Measurements from ENCODE around the gene PITPNM3. TPM values are rescaled to one million over a fixed set of nuclear protein-coding genes. Genes with fewer than 3 reads are reported as not detected.

PITPNM3 gene
- total RNA-seq, 2 experiments from 2014 or later: 0.53 to 0.63 TPM

DNA sequence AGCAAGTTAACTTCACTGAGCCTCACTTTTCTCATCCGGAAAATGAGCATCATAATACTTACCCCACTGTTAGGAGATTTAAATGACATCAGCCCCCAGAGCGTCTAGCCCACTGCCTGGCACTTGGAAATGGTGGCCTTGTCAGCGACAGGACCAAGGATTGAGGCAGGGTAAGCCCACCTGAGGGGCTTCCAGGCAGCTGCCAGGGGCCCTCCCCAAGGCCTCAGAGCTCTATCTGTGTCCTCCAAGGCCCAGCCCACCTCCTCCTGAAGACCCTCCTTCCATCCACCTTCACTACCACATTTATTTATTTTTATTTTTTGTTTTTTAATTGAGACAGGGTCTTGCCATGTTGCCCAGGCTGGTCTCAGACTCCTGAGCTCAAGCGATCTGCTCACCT lies 13.8 kb downstream of the PITPNM3 start:
- H3K4me3 Mint-ChIP-seq: no peak overlapping the region
- ChIA-PET CTCF (no interaction called here), POLR2A (no interaction called here)
- H3K4me1 Mint-ChIP-seq: no peaks in the 10 kb centered on the region
- no peaks in the 10 kb centered on the region for H3K36me3 Mint-ChIP-seq (ENCODE audit: low read depth)
- DNase-seq: no peak
- H3K9me3 Mint-ChIP-seq: no peaks in the 10 kb centered on the region
- peaks cover 3% of the 10 kb centered on the region for H3K27me3 Mint-ChIP-seq
- no peak overlapping the region for H3K27ac Mint-ChIP-seq

DNA sequence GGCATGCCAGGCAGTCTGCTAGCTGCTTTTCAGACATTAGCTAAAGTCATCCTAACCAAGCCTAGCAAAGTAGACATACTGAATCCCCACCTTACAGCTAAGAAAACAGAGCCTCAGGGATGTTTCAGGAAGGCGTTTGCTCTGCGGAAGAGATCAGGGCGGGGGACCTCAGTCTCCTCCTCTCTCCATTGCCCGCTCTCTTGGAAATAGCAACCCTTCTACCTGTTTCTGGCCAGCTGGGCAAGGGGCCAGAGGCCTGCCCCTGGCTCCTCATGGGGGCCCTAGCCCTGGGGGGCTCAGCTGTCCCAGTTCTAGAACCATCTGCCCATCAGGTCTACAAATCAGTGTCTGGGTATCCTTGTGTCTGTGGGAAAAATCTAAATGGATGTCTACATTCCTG lies 14.5 kb downstream of the PITPNM3 start:
- Mint-ChIP-seq H3K4me3 (no peak overlapping the region), H3K36me3 (ENCODE audit: low read depth) (no peaks in the 10 kb centered on the region), H3K4me1 (no peaks in the 10 kb centered on the region), H3K9me3 (no peaks in the 10 kb centered on the region), H3K27me3 (peaks cover 3% of the 10 kb centered on the region), H3K27ac (no peak overlapping the region)
- CTCF ChIA-PET: no interaction called here
- POLR2A ChIA-PET: no interaction called here
- DNase-seq: no peak

DNA sequence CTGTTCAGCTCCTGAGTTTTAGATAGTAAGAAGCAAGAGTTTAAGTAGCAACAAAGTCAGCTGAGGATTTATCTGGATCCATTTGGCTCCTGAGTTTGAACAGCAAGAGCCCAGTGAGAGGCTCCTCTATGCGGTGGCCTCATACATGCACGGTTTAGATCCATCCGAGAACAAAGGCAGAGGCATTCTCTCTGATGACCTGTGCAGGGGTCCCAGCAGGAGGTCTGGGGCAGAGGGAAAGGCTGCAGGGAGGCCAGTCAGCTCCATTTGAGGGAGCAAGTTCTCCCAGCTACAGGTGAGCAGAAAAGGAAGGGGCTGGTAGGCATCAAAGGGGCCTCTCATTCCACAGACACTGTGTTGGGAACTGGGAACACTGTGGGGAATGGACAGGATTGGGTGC lies 16.5 kb downstream of the PITPNM3 start:
- Mint-ChIP-seq H3K9me3 (no peaks in the 10 kb centered on the region), H3K27me3 (peaks cover 3% of the 10 kb centered on the region), H3K27ac (no peak overlapping the region), H3K36me3 (ENCODE audit: low read depth) (no peaks in the 10 kb centered on the region), H3K4me1 (no peaks in the 10 kb centered on the region), H3K4me3 (no peak overlapping the region)
- ChIA-PET CTCF (no interaction called here), POLR2A (no interaction called here)
- no peak for DNase-seq

DNA sequence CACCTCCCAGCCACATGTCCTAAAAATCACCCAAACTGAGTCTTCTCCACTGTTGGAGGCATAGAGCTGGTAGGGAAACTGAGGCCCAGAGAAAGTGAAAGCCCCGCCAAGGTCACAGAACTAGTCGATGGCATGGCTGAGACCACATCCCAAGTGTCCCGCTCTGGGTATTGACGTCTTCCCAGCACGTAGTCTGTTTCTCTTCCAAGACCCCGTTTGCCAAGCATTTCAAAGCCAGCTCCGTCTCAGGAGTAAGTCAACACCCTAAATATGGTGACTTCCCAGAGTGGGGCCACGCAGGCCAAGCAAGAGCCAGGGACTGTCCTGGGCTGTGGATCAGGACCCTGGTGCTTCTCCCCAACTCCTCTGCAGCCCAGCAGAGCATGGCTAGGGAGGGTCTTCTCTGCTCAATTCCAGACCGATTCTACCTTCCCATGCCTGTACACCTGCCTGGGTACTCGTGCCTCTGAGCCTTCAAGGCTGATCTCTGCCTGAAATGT lies 19.7 kb downstream of the PITPNM3 start:
- no peaks in the 10 kb centered on the region for H3K9me3 Mint-ChIP-seq
- CTCF ChIA-PET: interaction anchor here (0.6 kb wide), 1 partner anchor 30 kb away, joined by 3 read pairs; no protein-coding TSS in a partner anchor
- POLR2A ChIA-PET: no interaction called here
- H3K36me3 Mint-ChIP-seq (ENCODE audit: low read depth): no peaks in the 10 kb centered on the region
- H3K4me1 Mint-ChIP-seq: no peaks in the 10 kb centered on the region
- H3K27ac Mint-ChIP-seq: no peak overlapping the region
- no peak overlapping the region for H3K4me3 Mint-ChIP-seq
- peaks cover 3% of the 10 kb centered on the region for H3K27me3 Mint-ChIP-seq
- DNase-seq: no peak

DNA sequence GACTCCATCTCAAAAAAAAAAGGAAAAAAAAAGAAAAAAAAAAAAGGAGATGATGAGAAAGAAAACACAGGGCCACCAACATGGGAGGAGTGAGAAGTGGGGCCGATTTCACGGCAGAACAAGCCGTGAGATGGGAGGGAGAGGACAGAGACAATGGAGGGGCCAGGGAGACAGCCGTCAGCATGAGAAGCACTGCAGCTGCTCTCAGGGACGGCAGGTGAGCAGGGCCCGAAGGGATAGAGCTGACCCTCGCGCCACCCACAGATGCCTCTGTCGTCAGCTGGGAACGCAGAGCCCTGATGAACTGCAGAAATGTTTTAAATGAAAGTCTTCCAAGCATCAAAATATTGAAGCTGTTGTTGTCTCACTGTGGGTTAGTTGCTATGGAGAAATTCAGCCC lies 20.3 kb downstream of the PITPNM3 start:
- no peaks in the 10 kb centered on the region for H3K9me3 Mint-ChIP-seq
- no peak for DNase-seq
- POLR2A ChIA-PET: no interaction called here
- H3K4me1 Mint-ChIP-seq: no peaks in the 10 kb centered on the region
- CTCF ChIA-PET: no interaction called here
- H3K27me3 Mint-ChIP-seq: no peaks in the 10 kb centered on the region
- H3K27ac Mint-ChIP-seq: no peak overlapping the region
- no peak overlapping the region for H3K4me3 Mint-ChIP-seq
- no peaks in the 10 kb centered on the region for H3K36me3 Mint-ChIP-seq (ENCODE audit: low read depth)

DNA sequence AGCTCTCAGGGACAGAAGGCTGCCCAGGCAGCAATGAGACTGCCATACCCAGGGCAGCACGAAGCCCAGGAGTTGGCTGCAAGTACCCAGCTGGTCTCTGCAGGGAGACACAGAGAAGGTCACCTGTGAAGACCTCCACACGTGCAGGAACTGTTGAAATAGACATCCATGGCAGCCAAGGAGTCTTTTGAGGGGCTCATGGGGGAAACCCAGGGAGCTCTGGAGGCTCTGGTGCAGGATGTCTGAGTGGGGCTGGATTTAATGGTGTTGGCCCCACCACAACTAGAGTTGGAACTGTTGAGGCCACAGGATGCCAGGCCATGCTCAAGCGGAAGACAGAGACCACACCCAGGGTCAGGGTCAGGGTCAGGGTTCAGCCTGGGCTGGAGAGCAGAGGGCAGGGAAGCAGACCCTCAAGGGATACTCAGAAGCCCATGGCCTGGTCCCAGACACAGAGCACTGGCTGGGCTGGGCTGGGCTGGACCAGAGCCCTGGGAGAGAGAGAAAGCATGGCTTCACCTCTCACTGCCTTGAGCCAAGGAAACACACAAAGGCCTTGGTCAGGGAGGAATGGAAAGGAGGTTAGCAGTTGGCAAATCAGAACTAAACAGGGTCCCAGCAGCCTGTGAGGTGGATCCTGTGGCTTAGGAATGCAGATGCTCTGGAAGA lies 21.4 kb downstream of the PITPNM3 start:
- no peak for DNase-seq
- Mint-ChIP-seq H3K27me3 (no peaks in the 10 kb centered on the region), H3K36me3 (ENCODE audit: low read depth) (no peaks in the 10 kb centered on the region), H3K27ac (no peak overlapping the region), H3K4me3 (no peak overlapping the region), H3K4me1 (no peaks in the 10 kb centered on the region), H3K9me3 (no peaks in the 10 kb centered on the region)
- ChIA-PET CTCF (no interaction called here), POLR2A (no interaction called here)

DNA sequence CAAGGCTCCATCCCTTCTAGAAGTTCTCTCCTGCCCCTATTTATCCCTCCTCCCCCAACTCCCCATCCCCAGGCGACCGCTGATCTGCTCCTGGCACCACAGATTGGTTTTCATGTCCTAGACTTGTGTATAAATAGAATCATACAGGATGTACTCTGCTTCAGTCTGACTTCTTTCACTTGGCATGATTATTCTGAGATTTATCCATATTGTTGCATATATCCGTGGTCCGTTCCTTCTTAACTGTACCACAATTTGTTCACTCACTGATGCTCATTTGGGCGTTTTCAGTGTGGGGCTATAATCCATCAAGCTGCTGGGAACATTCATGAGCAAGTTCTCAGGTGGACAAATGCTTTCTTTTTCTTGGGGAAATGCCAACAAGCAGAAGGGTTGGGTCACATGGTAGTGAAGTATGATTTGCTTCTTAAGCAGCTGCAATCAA lies 23.9 kb downstream of the PITPNM3 start:
- Mint-ChIP-seq H3K9me3 (no peaks in the 10 kb centered on the region), H3K27ac (no peak overlapping the region), H3K27me3 (no peaks in the 10 kb centered on the region), H3K36me3 (ENCODE audit: low read depth) (no peaks in the 10 kb centered on the region), H3K4me1 (no peaks in the 10 kb centered on the region), H3K4me3 (no peak overlapping the region)
- CTCF ChIA-PET: interaction anchor here (1.2 kb wide), 1 partner anchor 59 kb away, joined by 3 read pairs; no protein-coding TSS in a partner anchor
- POLR2A ChIA-PET: no interaction called here
- no peak for DNase-seq

DNA sequence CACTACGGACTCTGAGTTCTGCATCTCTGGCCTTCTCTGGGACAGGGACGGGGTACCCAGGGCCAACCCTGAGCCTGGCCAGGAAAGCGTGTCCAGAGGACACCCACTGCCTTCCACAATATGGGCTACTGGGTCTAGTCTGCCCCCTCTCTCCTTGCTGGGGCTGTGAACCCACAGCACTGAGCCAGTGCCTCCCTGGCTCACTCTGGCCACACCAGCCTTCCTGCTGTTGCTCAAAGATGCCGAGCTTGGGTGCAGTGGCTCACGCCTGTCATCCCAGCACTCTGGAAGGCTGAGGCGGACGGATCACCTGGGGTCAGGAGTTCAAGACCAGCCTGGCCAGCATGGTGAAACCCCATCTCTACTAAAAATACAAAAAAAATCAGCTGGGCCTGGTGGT lies 24.8 kb downstream of the PITPNM3 start:
- no peak overlapping the region for H3K27ac Mint-ChIP-seq
- ChIA-PET POLR2A (no interaction called here), CTCF (no interaction called here)
- no peak overlapping the region for H3K4me3 Mint-ChIP-seq
- H3K4me1 Mint-ChIP-seq: no peaks in the 10 kb centered on the region
- no peaks in the 10 kb centered on the region for H3K36me3 Mint-ChIP-seq (ENCODE audit: low read depth)
- no peaks in the 10 kb centered on the region for H3K27me3 Mint-ChIP-seq
- no peaks in the 10 kb centered on the region for H3K9me3 Mint-ChIP-seq
- DNase-seq: no peak

DNA sequence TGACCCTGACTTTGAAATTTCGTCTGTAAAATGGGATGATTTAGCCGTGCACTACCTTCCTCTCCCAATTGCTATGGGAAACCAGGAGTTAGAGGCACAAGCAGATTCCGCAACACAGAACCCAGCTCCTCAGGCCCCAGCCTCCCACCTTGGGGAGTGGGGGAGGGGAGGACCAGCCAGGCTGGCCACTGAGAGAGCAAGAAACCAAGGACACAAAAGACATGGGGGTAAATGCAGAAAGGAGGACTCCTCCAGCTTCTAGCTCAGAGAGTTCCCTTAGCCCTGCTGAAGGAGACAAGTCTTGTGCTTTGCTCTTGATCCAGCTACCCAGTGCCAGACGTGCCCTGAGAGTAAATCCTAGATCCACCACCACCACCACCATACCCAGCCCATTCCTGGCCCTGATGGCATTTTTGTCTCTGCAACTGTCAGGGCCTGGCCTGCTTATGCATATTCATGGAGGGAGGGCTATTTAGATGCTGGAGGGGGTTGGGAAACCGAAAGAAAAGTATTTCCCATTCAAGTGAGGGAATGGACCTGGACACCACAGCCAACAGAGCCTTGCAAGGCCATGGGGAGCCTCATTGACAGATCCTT lies 25.9 kb downstream of the PITPNM3 start:
- POLR2A ChIA-PET: no interaction called here
- no peak for DNase-seq
- no peaks in the 10 kb centered on the region for H3K36me3 Mint-ChIP-seq (ENCODE audit: low read depth)
- no peaks in the 10 kb centered on the region for H3K27me3 Mint-ChIP-seq
- H3K9me3 Mint-ChIP-seq: no peaks in the 10 kb centered on the region
- no peak overlapping the region for H3K4me3 Mint-ChIP-seq
- CTCF ChIA-PET: no interaction called here
- no peak overlapping the region for H3K27ac Mint-ChIP-seq
- H3K4me1 Mint-ChIP-seq: no peaks in the 10 kb centered on the region

DNA sequence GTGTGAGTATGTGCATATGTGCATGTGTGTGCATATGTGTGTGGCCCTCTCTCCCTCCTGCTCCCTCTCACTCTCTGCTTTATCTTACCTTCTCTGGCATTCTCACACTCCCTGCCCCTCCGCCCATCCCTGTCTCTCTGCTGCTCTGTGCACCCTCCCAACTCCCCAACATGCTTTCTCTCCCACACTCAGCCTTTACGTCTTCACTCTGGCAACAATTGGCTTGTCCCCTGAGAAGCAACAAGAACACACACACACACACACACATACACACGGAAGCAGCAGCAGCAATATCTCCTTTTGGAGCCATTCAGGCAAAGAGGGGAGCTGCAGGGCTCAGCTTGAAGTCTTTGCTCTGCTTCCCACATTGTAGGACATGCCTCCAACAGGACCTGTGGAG lies 27.8 kb downstream of the PITPNM3 start:
- POLR2A ChIA-PET: no interaction called here
- Mint-ChIP-seq H3K27me3 (no peaks in the 10 kb centered on the region), H3K27ac (no peak overlapping the region), H3K4me3 (no peak overlapping the region), H3K4me1 (no peaks in the 10 kb centered on the region), H3K36me3 (ENCODE audit: low read depth) (no peaks in the 10 kb centered on the region), H3K9me3 (no peaks in the 10 kb centered on the region)
- CTCF ChIA-PET: no interaction called here
- DNase-seq: no peak

DNA sequence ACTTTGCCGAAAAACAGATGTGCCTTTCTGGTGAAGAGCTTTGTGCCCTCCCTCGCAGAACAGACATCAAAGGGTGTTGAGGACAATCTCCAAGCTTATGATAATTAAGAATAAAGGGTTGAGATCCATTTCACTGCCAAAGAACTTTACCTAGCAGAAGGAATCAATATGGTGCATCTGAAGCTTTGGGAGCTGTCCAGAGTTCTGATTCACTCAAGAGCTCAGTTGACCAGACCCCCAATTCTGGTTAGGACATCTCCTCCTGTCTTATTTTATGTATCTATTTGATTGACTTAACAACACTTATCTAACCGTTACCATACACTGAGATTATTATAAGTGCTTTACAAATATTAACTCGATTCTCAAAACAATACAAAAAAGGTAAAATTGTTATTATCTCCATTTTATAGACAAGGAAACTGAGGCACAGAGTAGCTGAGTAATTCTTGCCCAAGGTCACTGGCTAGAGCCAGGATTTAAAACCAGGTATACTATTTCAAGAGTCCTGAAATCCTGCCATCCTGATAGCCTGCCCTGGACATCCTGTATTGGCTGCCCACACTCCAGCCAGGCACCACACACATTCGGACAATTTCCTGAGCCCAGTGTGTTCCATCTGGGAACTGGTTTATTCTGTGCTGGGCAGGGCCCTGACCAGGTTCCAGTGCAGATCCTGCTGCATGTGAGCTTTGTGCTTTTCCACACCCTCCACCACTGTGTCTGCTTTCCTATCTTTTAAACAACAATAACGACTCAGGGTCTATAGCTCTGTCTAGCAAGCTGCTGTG lies 29.8 kb downstream of the PITPNM3 start:
- H3K4me1 Mint-ChIP-seq: no peaks in the 10 kb centered on the region
- CTCF ChIA-PET: interaction anchor here (0.6 to 1.2 kb wide), 2 partner anchors 122 to 1654 kb away, joined by 3 read pairs; no protein-coding TSS in a partner anchor
- H3K27ac Mint-ChIP-seq: no peak overlapping the region
- no peak for DNase-seq
- H3K36me3 Mint-ChIP-seq (ENCODE audit: low read depth): no peaks in the 10 kb centered on the region
- H3K9me3 Mint-ChIP-seq: no peaks in the 10 kb centered on the region
- POLR2A ChIA-PET: no interaction called here
- no peak overlapping the region for H3K4me3 Mint-ChIP-seq
- no peaks in the 10 kb centered on the region for H3K27me3 Mint-ChIP-seq

DNA sequence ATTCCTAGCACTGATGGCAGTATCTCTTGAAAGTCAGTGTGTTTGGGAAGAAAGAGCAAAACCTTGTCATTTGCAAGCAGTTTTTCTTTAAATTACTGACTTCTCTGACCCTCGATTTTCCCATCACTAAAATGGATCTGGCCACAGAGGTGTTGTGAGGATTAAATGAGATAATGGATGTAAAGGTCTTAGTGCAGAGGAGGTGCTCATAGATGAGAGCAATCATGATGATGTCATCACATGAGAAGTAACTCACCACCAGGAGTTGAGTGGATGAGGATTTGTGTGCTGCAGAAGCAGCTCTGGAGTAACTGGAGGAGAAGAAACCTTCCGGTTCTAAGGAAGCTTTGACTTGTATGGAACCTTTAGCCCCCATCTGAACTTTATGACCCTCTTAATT lies 30.6 kb downstream of the PITPNM3 start:
- Mint-ChIP-seq H3K9me3 (no peaks in the 10 kb centered on the region), H3K4me1 (no peaks in the 10 kb centered on the region), H3K36me3 (ENCODE audit: low read depth) (no peaks in the 10 kb centered on the region), H3K4me3 (no peak overlapping the region), H3K27ac (no peak overlapping the region), H3K27me3 (peaks cover 2% of the 10 kb centered on the region)
- POLR2A ChIA-PET: no interaction called here
- DNase-seq: no peak
- CTCF ChIA-PET: interaction anchor here (1.2 kb wide), 1 partner anchor 123 kb away, joined by 3 read pairs; no protein-coding TSS in a partner anchor

DNA sequence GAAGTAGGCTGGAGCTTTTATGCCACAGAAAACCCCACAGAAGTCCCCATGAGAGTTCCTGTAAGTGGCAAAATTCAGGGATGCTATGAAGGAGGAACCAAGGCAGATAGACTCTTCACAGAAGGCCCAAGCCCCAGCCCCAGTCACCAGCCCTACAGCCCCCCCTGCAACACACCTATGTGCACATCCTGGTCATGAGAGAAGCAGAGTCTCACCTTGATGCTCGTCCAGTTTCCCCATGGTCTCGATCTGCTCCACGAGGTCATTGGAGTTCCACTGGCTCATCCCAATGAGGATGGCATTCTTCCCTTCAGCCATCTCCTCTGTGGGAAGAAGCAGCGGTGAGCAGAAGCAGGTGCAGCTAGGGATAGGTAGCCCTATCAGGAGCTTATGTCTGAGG lies 31.2 kb downstream of the PITPNM3 start:
- no peak overlapping the region for H3K27ac Mint-ChIP-seq
- POLR2A ChIA-PET: no interaction called here
- no peaks in the 10 kb centered on the region for H3K36me3 Mint-ChIP-seq (ENCODE audit: low read depth)
- H3K27me3 Mint-ChIP-seq: peaks cover 2% of the 10 kb centered on the region
- H3K4me1 Mint-ChIP-seq: no peaks in the 10 kb centered on the region
- no peak for DNase-seq
- CTCF ChIA-PET: interaction anchor here (1.2 kb wide), 1 partner anchor 123 kb away, joined by 3 read pairs; no protein-coding TSS in a partner anchor
- H3K9me3 Mint-ChIP-seq: no peaks in the 10 kb centered on the region
- no peak overlapping the region for H3K4me3 Mint-ChIP-seq
